Activated CD8-positive, alpha-beta memory T cell treated with anti-CD3 and anti-CD28 coated beads for 48 hours (primary cell): ENCODE measurements around the gene PARP8.

Experiments used
- DNase-seq, 3 experiments: peaks; one replicate each; pipeline ENCODE4 v3.0.0-alpha.2; 2020; ENCODE audit warnings: low read depth in 2 of 3, low spot score in 2 of 3

PARP8 gene

DNA sequence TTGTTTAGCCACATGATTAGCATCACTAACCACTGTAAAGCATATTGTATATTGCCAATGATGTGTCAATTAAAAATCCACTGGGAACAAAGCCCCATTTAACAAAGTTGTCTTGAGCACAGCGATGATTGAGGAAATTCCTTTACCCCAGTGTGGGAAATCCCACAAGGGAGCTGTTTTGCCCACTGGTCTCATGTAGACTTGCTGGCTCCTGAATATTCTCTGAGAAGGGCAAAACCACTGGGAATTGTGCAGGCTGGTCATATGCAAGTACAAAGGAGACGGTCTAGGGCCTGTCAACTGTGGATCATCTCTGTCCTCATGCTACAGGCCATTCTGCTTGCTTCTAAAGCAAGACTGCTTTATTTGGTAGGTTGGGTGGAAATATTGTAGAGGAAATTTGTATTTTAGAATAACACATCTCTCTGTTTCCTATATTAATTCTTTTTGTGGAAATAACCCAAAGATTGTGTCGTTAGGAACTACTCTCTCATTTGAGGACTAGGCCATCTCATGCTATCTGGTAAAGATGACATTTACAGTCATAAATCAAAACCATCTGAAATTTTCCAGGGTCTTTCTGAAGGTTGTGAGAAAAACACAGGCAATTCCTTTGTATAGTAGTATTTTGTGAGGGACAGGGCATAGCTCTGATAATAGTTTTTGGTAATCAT, 60.2 kb downstream of the PARP8 start:
- no peak for DNase-seq

DNA sequence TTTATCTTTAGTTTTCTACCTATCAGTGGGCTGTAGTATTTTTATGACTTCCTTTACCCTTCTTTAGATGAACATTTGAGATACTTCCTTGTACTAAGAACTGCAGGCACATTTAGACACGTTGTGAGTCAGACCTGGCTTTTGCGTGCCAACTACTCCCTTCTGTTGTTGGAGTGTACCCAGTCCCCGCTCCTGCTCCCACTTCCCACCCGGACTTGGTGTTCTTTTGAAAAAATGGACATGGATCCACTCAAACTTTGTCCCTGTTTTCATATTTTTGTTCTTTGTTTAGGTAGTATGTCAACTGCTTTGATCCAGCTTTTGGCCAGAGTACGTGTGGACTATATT, 60.7 kb downstream of the PARP8 start:
- no peak for DNase-seq

DNA sequence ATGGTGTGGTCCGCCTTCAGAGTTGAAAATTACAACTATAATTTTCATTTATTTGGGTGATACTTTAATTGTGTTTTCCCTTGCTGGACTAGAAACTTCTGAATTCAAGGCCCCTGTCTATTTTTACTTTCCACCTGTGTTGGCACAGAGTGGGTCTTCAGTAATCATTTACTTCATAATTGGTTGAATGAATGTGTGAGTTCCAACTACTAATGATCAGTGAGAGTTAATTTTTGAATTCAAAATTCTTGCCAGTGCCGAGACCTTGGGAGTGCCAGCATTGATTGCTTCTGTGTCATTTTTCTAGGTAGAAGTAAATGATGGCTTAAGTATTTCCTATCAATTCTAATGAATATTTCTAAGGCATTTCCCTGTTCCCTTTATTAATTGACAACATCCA, 61.4 kb downstream of the PARP8 start:
- DNase-seq: no peak

DNA sequence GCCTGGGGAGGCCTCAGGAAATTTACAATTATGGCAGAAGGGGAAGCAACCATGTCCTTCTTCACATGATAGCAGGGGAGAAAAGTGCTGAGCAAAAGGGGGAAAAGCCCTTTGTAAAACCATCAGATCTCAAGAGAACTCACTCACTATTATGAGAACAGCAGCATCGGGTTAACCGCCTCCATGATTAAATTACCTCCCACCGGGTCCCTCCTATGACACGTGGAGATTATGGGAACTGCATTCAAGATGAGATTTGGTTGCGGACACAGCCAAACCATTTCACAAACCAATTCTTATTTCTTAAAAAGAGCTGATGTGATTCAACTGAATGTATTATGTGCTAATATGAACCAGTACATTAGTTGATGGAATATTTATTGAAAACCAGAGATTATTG, 63.9 kb downstream of the PARP8 start:
- DNase-seq: no peak

DNA sequence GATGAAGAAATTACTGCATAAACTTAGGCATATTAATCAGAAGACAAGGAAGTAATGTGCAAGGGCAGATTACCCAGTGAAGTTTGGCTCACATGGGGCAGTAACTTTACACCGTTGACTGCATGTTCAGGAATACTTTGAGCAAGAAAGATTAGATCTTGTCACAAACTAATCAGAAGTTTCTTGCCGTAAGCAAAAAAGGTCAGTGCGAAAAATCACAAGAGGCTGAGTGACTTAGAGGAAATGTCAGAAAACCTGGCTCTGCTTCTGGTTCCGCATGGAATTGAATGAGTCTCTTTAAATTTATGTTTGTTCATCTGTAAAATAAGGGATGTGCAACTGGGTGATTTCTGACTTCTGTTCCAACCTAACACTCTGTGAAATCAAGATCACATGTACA, 64.4 kb downstream of the PARP8 start:
- no peak for DNase-seq

DNA sequence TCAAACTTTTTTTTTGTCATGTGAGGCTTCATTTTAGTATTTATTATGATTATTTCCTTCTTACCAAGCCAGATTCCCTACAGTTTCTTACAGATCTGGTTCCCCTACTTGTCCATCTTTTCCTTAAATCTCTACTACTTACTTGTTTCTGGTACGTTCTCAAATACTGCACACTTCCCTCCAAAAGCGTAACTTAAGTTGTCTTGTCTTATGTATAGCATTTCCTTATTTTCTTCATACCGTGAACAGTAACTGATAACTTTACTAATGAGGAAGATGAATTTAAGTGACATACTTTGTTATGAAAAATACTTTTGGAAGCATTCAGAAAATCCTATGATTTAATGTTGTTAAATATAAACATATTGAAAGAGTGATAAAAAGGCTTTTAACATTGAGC, 67.3 kb downstream of the PARP8 start:
- no peak for DNase-seq

DNA sequence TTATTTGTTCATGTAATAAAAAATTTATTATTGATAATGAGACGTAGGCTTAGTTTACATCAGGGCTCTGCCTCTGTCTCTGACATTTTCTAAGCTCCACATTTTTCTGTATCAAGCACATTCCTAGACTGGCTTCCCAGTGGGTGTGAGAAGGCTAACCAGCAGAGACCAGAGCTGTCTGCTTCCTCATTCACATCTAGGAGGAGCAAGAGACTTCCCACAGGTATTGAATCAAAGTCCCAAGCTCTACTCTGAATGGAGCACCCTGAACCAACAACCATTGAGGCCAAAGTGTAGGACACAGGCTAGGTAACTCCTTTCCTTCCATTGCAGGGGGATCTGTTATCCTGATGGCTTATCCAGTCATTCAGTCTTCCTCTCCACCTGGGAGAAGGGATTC, 72.4 kb downstream of the PARP8 start:
- DNase-seq: no peak

DNA sequence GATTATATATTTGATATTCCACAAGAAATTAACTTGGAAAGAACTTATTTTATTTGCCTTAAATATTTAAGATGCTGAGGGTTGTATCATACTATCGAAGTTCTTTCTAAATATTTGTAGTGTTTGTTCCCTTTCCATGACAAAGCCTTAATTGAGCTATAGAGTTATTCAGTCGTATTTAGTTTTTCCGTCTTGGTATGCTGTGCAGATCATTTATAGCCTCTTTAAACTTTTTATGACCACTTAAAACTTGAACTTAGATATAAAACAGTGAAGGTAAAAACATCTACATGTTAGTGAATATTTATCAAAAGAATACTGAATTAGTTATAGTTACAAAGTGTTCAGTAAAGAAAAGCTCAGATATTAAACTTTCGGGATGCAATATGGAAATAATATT, 74.4 kb downstream of the PARP8 start:
- no peak for DNase-seq

DNA sequence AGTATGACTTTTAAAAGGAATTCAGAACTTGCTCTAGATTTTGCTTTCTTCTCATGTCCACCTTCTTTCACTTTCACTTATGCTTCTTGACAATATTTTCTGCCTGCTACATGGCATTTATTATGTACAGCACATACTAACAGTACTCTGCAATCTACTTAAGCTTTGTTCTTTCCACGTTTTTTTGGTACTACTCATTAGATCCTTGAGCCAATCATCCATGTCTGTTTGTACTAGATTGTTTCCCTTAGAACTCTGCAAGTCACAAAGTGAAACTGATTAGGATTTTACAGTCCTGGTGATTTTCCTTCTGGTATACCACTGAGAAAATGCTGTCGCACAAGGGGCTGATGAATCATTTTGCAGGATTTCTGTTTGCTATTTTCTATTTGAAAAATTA, 78.3 kb downstream of the PARP8 start:
- no peak for DNase-seq

DNA sequence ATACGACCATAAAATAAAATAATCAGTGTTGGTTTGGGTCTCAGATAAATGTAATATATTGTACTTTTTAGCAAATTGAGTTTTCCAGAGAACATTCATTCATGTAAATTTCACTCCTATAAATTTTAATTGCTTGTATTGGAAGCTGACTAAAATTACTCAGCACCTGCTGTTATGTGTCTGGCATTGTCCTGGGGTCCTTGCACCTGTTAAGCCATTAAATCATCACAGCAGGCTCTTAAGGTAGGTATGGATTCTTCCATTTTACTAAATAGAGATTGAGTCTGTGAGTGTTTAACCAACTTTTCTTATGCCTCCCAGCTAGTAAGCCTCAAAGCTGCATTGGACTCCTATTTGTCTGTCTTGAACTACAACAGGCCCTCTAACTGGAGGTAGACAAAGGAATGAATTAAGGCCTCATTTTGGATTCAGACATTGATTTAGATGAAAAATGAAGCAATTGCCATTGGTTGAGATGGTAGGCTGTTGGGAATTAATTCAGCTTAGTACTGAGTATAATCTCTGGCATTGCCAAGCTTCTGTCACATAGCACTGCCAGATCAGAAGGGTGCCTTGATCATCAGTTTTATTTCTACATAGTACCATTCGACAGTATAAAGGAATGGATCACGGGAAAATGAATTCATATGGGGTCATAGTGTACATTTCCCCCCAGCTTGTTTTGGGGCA, 78.9 kb downstream of the PARP8 start:
- DNase-seq: no peak

DNA sequence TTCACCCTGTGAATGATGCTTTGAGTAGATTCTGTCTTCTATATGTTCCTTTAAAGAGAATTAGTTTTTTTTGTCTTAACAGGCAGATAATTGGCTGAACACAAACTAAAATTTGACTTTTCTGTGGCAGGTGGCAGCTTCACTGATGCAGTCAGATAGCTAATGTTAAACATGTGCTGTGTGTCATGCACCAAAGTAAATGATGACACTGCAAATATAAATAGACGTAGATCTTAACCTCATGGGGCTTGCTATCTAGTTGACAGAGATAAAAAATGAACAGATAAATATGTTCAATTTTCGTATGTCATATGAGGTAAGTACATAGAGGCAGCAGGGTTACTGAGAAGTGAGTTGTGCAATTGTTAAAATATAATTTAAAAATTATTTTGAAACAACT, 82.7 kb downstream of the PARP8 start:
- DNase-seq: no peak

DNA sequence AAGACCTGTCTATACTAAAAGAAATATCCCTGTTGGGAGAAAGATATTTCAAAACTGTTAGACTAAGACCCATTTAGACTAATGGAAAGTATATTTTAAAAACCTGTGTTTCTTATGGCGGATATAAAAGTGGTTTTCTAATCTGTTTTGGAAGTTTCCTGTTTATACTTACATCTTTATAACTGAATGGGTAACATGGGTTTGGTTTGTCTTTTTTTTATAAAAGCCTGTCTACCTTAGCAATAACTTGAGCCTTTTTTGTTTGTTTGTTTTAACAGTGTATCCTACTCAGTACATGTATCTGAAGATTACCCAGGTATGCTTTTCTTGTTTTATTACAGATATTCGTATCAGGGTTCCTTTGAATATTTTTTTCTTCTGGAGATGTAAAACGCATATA, 83.4 kb downstream of the PARP8 start:
- no peak for DNase-seq

DNA sequence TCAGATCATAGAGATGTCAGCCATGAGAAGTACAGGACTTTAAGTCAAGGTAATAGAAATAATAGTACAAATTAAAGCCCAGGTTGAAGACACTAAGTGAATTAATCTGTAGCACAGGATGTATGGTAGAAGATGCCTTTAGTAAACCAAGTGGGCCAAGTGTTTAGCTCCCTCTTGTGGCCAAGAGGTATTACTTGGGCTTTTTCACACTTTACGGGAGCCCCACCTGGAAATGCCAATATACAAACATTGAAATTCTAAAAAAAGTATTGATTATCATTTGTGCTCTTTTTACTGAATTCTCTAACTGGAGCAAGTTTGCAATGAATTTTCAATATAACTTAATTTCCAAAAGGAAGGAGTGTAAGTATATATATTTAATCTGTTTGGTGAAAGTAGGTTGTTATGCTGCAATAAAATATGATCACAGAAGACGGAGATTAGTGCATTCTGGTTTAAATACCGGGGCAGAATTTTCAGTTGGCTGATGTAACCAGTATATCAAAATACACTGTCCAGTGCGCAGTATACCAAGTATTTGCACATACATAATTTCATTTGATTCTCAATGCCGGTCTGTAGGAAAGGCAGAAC, 84.7 kb downstream of the PARP8 start:
- DNase-seq: no peak

DNA sequence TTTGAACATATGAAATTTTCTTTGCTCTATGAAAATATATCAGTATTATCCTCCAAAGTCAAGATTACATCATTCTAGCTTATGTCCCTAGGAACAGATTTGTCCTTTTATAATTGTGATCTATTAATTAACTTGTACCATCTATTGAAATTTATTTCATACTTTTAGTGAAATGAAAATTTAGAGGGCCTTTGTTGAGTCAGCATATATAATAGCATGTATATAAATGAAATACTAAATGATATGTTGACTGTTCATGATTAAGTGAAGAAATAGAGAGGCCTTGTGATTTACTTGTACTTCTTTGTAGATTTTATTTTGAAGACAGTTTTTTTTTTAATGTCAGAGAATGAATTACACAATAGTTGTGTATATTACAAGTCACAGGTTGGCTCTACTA, 86.4 kb downstream of the PARP8 start:
- DNase-seq: no peak

DNA sequence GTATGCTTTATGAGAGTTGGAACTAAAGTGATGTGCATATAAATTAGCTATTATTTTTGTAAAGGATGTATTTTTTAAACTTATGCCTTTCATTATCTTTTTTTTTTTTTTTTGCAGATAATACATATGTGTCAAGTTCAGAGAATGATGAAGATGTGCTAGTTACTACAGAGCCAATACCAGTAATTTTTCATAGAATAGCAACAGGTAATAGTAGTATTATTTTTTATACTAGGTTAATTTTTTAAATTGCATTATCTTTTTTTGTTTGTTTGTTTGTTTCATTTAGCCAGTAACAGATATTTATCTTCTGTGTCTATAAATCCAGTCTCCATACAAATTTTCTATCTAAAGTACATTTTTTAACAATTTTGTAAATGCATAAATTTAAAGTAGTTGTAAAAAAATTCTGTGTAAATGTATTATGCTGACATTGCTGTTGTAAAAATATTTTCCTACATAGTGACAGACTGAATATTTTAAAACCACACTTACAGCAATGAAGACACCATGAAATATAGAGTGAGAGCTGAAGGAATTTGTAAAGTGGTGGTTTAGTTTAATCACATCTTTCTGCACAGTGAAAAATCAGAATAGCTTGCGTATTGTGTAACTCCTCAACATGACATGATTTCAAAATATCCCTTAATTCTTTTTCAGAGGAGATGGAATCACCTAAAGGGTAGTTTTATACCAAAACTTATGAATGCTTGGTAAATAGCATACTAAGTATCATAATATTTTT, 93.3 kb downstream of the PARP8 start:
- DNase-seq: no peak

DNA sequence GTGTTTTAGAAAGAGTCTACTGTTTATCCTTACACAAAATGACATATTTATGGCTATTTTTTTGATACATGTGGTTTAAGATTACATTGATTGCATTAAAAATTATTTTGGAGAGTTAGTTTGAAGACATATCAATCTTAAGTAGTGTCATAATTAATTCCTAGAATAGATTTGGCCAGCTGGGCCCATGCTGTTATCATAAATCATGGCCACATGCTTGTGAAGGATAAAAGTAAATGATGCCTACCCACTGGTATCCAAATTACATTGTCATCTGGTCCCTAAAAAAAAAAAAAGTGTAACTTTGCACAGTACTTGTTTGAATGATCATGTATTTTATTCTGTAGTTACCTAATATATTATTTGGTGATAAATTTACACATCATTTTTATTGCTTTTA, 96.9 kb downstream of the PARP8 start:
- DNase-seq: no peak

DNA sequence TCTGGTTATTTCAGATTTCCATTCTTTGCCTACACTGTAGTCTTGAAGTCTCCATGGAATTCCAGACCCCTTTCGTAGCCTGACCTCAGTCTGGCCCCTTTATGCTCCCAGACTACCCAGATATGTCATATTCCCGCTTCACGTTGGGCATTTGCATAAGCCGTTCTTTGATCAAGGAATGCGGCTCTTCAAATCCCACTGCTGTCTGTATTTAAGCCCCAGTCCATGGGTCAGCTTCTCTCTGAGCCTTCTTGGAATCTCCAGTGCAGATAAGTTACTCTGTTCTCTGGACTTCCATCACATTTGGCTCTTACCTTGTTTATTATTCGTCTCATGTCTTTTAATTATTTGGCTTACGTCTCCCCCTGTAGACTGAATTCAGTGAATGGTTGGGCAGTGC, 97.4 kb downstream of the PARP8 start:
- no peak for DNase-seq

DNA sequence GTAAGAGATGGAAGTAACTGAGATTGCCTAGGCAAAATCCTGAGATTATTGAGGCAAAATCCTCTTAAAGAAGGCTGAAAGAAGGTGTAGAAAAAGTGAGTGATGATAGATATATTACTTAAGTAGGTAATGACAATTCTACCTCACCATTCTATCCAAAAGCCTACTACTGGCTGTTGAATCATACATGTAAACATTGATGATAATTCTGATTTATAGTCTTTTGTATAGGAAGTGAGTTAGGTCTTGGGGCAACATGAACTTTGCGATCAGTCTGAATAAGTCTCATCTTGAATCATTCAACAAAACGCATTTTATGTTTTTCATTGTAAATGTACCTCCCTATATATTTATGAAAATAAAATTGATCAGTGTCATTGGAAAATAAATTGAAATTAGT, 99.6 kb downstream of the PARP8 start:
- no peak for DNase-seq

DNA sequence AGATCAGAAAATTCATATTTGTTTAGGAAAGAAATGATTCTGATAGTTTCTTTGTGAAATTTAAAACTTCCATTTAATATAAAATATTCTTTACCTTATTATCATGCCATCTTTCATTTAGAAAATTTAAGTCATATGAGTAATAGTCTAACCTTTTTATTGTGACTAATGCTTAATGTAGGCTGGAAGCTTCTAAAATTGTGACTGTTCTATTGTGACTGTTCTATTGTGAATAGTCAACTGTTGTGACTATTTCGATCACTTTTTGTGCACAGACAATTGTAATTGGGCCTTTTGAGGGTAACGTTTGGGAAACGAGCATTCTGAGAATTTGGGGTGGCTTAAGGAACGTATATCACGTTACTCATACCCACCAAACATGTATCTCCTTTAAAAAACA, 100.0 kb downstream of the PARP8 start:
- no peak for DNase-seq

DNA sequence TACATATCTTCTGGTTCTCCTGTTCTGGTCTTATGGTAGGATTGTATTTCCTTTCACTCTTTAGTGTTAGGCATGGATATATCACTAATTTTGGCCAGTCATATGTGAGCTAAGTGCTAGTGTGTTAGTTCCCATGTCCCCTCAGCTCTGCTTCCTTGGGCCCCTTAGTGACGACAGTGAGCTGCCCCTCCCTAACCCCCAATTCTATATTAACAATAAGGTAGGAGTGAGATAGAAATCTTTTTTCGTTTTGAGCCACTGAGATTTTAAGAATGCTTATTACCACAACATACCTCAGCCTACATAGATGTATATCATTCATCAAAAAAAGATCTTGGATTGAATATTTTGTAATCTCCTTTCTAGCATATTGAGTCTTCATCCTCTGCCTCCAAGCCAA, 100.5 kb downstream of the PARP8 start:
- no peak for DNase-seq

DNA sequence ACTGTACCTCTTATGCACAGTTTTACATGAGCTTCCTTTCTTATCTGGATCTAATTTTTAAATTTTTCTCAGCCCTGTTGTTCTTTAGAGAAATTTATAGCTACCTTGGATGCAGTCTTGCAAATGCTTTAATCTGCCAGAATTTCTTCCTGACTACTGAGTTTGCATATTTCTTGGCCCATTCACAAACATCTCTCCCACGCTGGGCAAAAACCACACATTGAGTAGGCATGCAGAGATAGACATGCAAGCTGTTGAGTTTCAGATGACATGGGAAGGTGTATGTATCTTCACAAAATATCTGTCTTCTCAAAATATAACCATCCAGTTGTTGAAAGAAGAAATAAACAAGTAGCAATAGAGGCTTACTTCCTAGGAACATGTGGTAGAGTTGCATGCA, 101.2 kb downstream of the PARP8 start:
- DNase-seq: no peak

DNA sequence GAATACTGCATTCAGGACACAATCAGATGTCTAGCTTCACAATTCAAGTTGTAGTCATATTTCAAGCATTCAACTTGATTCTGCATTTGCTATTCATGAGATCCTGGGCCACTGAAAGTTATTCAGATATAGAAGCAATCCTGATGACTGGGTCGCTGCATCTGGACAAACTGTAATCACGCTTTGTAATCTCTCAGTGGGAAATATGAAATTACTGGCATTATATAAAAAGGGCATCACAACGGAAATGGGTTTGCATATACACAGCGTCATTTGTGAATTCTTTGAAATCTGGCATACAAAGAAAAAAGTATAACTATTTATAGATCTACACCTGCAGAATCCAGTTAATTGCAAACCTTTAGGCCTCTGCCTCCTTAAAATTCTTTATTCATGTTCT, 102.2 kb downstream of the PARP8 start:
- no peak for DNase-seq
